ENCODE measurements around the gene GNAI3. TPM values are rescaled to one million over a fixed set of nuclear protein-coding genes. Genes with fewer than 3 reads are reported as not detected.
A peak's percentile ranks its signal among the peaks of the same experiment; 100 is the strongest.

GNAI3 gene
- total RNA-seq, 1 experiment from 2014 or later: 9.9 TPM

DNA sequence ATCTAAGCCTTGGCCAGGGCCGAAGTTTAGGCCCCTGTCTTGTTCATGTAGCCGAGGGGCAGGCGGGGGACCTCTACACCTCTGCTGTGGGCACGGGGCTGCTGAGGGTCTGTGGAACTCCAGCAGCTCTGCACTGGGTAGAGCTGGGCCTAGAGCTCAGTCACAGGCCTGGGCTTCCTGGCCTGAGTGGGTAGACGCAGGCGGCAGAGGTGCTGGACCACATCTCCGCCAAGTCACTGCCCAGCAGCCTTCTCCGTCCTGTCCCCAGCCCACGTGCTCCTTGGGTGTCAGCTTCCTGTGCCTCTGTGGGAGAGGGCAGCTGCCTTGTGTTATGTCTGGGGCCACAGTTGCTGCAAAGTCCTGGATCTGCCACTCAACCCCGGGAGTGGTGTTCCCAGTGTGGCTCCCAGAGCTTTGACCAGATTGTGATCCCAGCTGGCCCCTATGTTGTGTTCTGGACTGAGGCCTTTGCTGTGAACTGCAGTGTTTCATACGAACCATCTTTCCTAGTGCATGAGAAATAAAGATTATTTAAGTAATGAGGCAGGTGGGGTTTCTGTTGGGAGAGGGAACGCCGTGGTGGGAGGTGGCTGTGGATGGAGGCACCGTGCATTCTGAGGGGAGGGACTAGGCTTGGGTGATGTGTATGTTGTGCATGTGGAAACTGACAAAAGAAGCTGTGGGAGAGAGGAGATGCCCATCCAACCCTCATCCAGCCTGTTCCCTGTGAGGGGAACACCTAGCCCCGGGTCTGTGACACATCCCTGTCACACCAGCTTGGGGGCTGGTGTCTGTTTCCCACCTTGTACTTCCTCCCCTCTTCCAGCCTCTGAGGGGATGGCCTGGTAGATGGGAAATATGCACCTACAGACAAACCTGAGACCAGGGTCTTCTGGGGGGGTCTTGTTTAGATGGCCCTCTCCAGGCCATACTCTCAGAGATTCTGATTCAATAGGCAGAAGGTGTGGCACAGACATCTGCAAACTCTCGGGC, 83.4 kb downstream of the GNAI3 start:
- Mint-ChIP-seq H3K4me3 (no peak overlapping the region), H3K27ac (peak overlapping the region; percentile 64 to 66 (median 65); a peak in 3 of 7 replicates), H3K9me3 (no peaks in the 10 kb centered on the region), H3K36me3 (ENCODE audit: insufficient read depth in 1 of 3, low read depth in 3 of 3) (peaks cover 27 to 42% (median 37%) of the 10 kb centered on the region in 3 experiments; a peak in 6 of 7 replicates), H3K27me3 (ENCODE audit: low read depth) (no peaks in the 10 kb centered on the region), H3K4me1 (peaks cover 16 to 32% of the 10 kb centered on the region in 2 experiments)
- Histone ChIP-seq H3K23me2 (ENCODE audit: insufficient read length, low read depth, low read length, poor library complexity, severe bottlenecking) (no peaks in the 10 kb centered on the region), H3K18ac (ENCODE audit: insufficient read length, low read depth, low read length) (no peak overlapping the region), H2AK5ac (ENCODE audit: insufficient read length, low read length) (no peak overlapping the region), H2BK20ac (ENCODE audit: low read depth, low read length, poor library complexity, severe bottlenecking) (no peak overlapping the region), H3K4me2 (ENCODE audit: insufficient read depth, insufficient read length, low read length) (no peak overlapping the region), H3K79me1 (ENCODE audit: insufficient read depth, low read depth, low read length, poor library complexity, severe bottlenecking) (no peaks in the 10 kb centered on the region), H3K56ac (ENCODE audit: insufficient read length, low read depth, low read length) (no peak overlapping the region), H2BK15ac (ENCODE audit: low read depth, low read length) (no peak overlapping the region), H2BK5ac (ENCODE audit: insufficient read length, low read length) (no peak overlapping the region), H3K9ac (ENCODE audit: extremely low read depth, insufficient read length, low read length) (no peak overlapping the region), H3K79me2 (ENCODE audit: insufficient read depth, low read length) (no peaks in the 10 kb centered on the region), H3K23ac (ENCODE audit: insufficient read length, low read depth, low read length) (no peak overlapping the region), H2BK120ac (ENCODE audit: low read depth, low read length, poor library complexity, severe bottlenecking) (no peak overlapping the region), H4K91ac (ENCODE audit: insufficient read length, low read depth, low read length) (no peak overlapping the region), H3T11ph (ENCODE audit: low read length) (no peak overlapping the region), H3K27me3 (ENCODE audit: insufficient read depth, low read length) (no peaks in the 10 kb centered on the region), H4K8ac (replicated peaks; ENCODE audit: insufficient read length, low read depth, low read length) (no peak overlapping the region), H2BK12ac (ENCODE audit: insufficient read length, low read depth, low read length) (no peak overlapping the region), H3K4ac (ENCODE audit: low read depth, low read length) (no peak overlapping the region), H2AFZ (ENCODE audit: low read length) (no peak overlapping the region), H4K20me1 (ENCODE audit: control insufficient read depth, insufficient read depth, insufficient read length) (no peaks in the 10 kb centered on the region), H3K14ac (ENCODE audit: insufficient read depth, low read length) (no peak overlapping the region), H3K9me3 (ENCODE audit: control insufficient read depth, low read depth, low read length) (no peaks in the 10 kb centered on the region), H3K4me1 (ENCODE audit: insufficient read depth, low read length) (peaks cover 7% of the 10 kb centered on the region; the same call in 1 of the 2 replicates), H3K27ac (ENCODE audit: insufficient read length, low read depth, low read length) (no peak overlapping the region), H4K5ac (ENCODE audit: insufficient read length, low read depth, low read length) (no peak overlapping the region)
- DNase-seq: no peak
- TF ChIP-seq, protein P1, sequence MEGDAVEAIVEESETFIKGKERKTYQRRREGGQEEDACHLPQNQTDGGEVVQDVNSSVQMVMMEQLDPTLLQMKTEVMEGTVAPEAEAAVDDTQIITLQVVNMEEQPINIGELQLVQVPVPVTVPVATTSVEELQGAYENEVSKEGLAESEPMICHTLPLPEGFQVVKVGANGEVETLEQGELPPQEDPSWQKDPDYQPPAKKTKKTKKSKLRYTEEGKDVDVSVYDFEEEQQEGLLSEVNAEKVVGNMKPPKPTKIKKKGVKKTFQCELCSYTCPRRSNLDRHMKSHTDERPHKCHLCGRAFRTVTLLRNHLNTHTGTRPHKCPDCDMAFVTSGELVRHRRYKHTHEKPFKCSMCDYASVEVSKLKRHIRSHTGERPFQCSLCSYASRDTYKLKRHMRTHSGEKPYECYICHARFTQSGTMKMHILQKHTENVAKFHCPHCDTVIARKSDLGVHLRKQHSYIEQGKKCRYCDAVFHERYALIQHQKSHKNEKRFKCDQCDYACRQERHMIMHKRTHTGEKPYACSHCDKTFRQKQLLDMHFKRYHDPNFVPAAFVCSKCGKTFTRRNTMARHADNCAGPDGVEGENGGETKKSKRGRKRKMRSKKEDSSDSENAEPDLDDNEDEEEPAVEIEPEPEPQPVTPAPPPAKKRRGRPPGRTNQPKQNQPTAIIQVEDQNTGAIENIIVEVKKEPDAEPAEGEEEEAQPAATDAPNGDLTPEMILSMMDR (conservative IDR thresholded peaks at IDR 0.05): no peak
- WGBS (ENCODE audit: extremely low coverage, insufficient read length, low lambda C conversion rate): no CpG with 5 or more reads among the region's 16 CpGs

Data from H9 (cell line).